A172 (cell line): ENCODE results near the gene RNU6-9. TPM values are rescaled to one million over a fixed set of nuclear protein-coding genes. Genes with fewer than 3 reads are reported as not detected.
"Not testable (repeated sequence)": the region's sequence is repeated elsewhere in the genome, so short reads cannot be mapped to it uniquely, and the experiment has no call there.

Experiments used
- DNase-seq: peaks from one replicate; pipeline ENCODE4 v3.0.0-alpha.2; 2015; ENCODE audit warnings: low spot score
- total RNA-seq: library from RNA; depleted of rRNA; stranded (reverse); fragments of >200 nt; shearing (Covaris generic); gene quantifications from 2 replicates; pipeline ENCODE4 v1.2.3, GENCODE V29; 2014; rRNA removed

The RNU6-9 gene
- not detected in 2 replicates for total RNA-seq

DNA sequence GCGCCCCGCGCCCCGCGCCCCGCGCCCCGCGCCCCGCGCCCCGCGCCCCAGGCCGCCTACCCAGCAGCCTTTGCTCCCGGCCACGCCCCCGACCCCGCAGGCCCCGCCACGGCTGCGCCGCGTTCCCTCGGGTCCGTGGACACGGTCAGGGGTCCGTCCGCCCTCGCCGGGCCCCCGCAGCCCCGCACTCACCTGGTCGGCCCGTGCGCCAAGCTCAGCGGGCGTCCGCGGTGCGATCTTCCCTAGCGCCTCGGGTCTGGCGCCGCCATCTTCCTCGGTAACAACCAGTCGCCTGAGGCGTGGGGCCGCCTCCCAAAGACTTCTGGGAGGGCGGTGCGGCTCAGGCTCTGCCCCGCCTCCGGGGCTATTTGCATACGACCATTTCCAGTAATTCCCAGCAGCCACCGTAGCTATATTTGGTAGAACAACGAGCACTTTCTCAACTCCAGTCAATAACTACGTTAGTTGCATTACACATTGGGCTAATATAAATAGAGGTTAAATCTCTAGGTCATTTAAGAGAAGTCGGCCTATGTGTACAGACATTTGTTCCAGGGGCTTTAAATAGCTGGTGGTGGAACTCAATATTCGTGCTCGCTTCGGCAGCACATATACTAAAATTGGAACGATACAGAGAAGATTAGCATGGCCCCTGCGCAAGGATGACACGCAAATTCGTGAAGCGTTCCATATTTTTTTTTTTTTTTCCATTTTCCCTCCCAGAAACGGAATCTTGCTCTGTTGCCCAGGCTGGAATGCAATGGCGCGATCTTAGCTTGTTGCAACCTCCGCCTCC, at the start of gene RNU6-9, which contains the start of gene MED16:
TSS of gene RNU6-9 (plus strand) at position 591 of the 796 bp plus-strand sequence.
TSS of gene MED16 (minus strand) at position 294 of the 796 bp plus-strand sequence. CDS start 2,056 bp downstream, outside the sequence.
- peak; percentile 87 for DNase-seq

DNA sequence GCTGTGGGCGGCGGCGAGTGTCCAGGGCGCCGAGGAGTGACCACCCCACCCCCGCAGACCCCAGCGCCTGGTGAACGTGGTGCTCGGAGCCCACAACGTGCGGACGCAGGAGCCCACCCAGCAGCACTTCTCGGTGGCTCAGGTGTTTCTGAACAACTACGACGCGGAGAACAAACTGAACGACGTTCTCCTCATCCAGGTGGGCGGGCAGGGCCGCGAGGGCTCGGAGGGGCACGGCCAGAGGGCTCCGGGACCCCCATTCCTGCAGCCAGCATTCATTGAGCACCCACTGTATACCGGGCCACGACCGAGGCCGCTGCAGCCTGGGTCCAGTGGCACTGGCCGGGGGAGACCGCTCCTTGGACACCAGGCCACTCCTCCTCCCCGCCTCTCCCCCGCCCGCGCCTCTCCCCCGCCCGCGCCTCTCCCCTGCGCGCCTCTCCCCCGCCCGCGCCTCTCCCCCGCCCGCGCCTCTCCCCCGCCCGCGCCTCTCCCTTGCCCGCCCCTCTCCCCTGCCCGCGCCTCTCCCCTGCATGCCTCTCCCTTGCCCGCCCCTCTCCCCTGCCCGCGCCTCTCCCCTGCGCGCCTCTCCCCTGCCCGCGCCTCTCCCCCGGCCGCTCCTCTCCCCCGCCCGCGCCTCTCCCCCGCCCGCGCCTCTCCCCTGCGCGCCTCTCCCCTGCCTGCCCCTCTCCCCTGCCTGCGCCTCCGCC, 49.3 kb upstream of the RNU6-9 start:
- no peak for DNase-seq

- no peak for DNase-seq
Observed at GRCh38 chr19:844546-844971, 48.7 kb upstream of the RNU6-9 start.

DNA sequence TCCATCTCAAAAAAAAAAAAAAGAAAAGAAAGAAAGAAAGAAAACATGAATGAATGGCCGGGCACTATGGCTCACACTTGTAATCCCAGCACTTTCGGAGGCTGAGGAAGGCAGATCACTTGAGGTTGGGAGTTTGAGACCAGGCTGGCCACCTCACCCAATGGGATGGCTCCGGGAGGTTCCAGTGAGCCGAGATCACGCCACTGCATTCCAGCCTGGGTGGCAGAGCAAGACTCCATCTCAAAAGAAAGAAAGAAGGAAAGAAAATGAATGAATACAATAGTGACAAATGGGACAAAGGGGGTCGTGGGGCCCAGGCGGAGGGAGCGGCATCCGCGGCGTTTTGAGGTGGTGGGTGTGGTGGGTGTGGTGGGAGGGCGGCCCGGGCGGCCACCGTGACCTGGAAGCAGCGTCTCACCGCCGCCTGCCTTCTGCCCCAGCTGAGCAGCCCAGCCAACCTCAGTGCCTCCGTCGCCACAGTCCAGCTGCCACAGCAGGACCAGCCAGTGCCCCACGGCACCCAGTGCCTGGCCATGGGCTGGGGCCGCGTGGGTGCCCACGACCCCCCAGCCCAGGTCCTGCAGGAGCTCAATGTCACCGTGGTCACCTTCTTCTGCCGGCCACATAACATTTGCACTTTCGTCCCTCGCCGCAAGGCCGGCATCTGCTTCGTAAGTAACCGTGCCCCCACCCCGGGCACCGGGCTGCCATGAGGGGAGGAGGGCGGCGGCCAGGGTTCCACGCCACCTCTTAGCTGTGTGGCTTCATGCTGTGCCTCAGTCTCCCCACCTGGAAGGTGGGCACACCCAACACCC, 47.4 kb upstream of the RNU6-9 start:
- no peak for DNase-seq

- DNase-seq, result no peak
Observed at GRCh38 chr19:848386-848921, 44.8 kb upstream of the RNU6-9 start.

GRCh38 chr19:849195-849594, 44.1 kb upstream of the RNU6-9 start:
- not testable (repeated sequence) for DNase-seq

DNA sequence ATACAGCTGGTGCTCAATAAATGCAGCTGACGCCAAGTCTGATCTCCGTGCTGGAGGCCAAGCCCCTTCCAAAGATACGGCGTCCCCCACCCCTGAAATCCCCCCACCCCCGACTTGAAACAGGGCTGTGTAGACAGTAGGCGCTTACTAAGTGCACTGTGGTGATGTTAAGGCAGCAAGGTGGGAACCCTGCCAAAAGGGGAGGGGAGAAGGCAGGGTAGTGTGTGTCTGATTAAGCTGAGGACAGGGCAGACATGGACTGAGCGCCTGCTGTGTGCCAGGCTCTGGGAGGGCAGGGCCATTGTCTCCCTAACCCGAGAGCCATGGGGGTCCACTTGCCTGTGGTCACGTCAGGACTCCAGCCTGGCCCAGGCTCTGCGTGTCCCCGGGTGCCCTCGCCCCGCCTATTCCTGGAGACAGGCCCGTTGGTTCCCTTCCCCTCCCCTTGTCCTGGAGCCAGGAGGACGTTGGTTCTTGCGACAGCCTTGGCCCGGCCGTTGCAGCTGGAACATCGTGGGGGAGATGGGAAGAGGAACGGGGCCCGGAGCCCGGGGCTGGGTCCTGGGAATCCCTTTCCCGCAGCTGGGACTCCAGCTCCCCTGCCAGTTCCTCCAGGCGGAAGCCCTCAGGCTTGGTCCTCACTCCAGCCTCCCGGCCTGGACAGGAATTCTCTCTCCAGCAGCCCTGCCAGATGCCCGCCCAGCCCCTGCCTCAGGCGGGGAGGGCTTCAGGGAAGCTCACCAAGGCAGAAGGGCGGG, 42.9 kb upstream of the RNU6-9 start:
- peak; percentile 88 for DNase-seq

GRCh38 chr19:850979-851335, 42.3 kb upstream of the RNU6-9 start:
- DNase-seq, result no peak

DNA sequence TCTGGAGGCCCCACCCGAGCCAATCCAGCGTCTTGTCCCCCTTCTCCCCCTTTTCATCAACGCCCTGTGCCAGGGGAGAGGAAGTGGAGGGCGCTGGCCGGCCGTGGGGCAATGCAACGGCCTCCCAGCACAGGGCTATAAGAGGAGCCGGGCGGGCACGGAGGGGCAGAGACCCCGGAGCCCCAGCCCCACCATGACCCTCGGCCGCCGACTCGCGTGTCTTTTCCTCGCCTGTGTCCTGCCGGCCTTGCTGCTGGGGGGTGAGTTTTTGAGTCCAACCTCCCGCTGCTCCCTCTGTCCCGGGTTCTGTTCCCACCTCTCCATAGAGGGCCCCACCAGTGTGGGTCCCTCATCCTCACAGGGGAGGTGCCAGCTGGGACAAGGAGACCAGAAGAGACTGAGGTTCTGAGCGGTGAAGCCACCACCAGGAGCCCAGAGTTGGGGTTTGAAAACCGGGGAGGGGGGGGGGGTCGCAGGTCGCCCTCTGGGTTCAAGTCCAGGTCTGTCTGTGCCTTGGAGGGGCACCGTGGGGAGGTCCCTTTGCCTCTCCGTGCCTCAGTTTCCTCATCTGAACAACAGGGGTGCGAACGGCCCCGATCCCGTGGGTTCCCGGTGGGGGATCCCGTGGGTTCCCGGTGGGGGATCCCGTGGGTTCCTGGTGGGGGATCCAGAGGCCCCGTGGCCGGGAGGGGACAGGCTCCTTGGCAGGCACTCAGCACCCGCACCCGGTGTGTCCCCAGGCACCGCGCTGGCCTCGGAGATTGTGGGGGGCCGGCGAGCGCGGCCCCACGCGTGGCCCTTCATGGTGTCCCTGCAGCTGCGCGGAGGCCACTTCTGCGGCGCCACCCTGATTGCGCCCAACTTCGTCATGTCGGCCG, 40.9 kb upstream of the RNU6-9 start, which contains the start of gene ELANE:
TSS of gene ELANE (plus strand) at position 168 of the 878 bp plus-strand sequence. CDS start at position 194, 26 bp downstream.
- no peak for DNase-seq

- no peak for DNase-seq
Observed at GRCh38 chr19:853014-853585, 40.2 kb upstream of the RNU6-9 start.

DNA sequence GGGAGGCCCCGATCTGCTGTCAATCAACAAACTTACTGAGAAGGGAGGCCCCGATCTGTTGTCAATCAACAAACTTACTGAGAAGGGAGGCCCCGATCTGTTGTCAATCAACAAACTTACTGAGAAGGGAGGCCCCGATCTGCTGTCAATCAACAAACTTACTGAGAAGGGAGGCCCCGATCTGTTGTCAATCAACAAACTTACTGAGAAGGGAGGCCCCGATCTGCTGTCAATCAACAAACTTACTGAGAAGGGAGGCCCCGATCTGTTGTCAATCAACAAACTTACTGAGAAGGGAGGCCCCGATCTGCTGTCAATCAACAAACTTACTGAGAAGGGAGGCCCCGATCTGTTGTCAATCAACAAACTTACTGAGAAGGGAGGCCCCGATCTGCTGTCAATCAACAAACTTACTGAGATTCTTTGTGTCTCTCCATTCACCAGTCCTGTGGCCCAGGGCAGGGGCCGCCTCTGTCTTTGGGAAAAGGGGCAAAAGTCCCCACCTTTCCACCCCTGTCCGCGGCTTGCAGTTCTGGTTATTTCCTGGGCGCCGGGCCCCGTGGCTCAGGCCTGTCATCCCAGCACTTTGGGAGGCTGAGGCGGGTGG, 39.6 kb upstream of the RNU6-9 start:
- not testable (repeated sequence) for DNase-seq

DNA sequence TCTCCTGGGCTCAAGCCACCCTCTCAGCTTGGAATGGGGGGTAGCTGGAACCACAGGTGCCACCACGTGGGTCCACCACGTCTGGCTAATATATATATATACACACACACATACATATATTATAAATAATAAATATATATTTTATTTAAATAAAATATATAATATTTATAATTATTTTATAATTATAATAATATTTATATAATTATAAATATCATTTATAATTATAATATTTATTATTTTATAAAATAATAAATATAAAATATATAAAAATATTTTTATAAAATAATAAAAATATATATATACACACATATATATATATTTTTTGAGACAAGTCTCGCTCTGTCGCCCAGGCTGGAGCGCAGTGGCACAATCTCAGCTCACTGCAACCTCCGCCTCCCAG, 38.7 kb upstream of the RNU6-9 start:
- no peak for DNase-seq

- no peak for DNase-seq
Observed at GRCh38 chr19:855142-855541, 38.1 kb upstream of the RNU6-9 start.

GRCh38 chr19:855566-856120, 37.6 kb upstream of the RNU6-9 start:
- no peak for DNase-seq

GRCh38 chr19:858284-858683, 35.0 kb upstream of the RNU6-9 start:
- DNase-seq, result no peak

GRCh38 chr19:858868-859843, 34.1 kb upstream of the RNU6-9 start, which contains the start of gene CFD:
TSS of gene CFD (plus strand) at chr19:859664. CDS start at chr19:859690, 26 bp downstream.
- no peak for DNase-seq

- no peak for DNase-seq
Observed at GRCh38 chr19:861141-861755, 32.0 kb upstream of the RNU6-9 start.
